Mesodermal cell (in vitro differentiated cells): ENCODE results near the gene PARS2.

ENCODE experiments used
- H3K27ac ChIP-seq: 2 replicates; pipeline ENCODE4 v1.7.0; 2013; ENCODE audit warnings: mild to moderate bottlenecking, low read depth, low read length, moderate library complexity; ENCODE audit not compliant: severe bottlenecking
- H3K36me3 ChIP-seq: 2 replicates; pipeline ENCODE4 v1.7.1; 2013; ENCODE audit warnings: mild to moderate bottlenecking, low read length, moderate library complexity; ENCODE audit not compliant: control insufficient read depth, insufficient read depth
- H3K4me1 ChIP-seq: one replicate; pipeline ENCODE4 v1.7.1; 2013; ENCODE audit warnings: mild to moderate bottlenecking, low read length; ENCODE audit not compliant: insufficient read depth, control insufficient read depth, poor library complexity, severe bottlenecking
- H3K4me3 ChIP-seq: 2 replicates; pipeline ENCODE4 v1.7.0; 2013; ENCODE audit warnings: low read length, control low read depth, mild to moderate bottlenecking; ENCODE audit not compliant: insufficient read depth, poor library complexity, severe bottlenecking; ENCODE audit errors: extremely low read depth
- H3K9me3 ChIP-seq: 2 replicates; pipeline ENCODE4 v1.7.1; 2013; ENCODE audit warnings: mild to moderate bottlenecking, low read length, moderate library complexity; ENCODE audit not compliant: control insufficient read depth
- WGBS, 2 experiments: methylation state at CpG; one replicate each; pipeline ENCODE4 v1.1.5; 2013; ENCODE audit warnings: missing lambda C conversion rate in 2 of 2; ENCODE audit not compliant: insufficient coverage in 2 of 2; 5-methylcytosine and 5-hydroxymethylcytosine counted together

Gene PARS2

GRCh38 chr1:54798206-54798605 lies 33.9 kb upstream of the PARS2 start:
- no peaks in the 10 kb centered on the region for H3K9me3 ChIP-seq

GRCh38 chr1:54796902-54797301 lies 32.6 kb upstream of the PARS2 start:
- Histone ChIP-seq H3K4me1 (peaks cover 12% of the 10 kb centered on the region), H3K4me3 (no peak overlapping the region), H3K27ac (no peak overlapping the region), H3K9me3 (no peaks in the 10 kb centered on the region), H3K36me3 (no peaks in the 10 kb centered on the region)
- 86 to 100% methylated on average over 1 to 2 of the region's 2 CpGs for WGBS, 2 experiments

More at GRCh38 chr1:54798206-54798605, 33.9 kb upstream of the PARS2 start:
- Histone ChIP-seq H3K4me1 (peaks cover 12% of the 10 kb centered on the region), H3K36me3 (no peaks in the 10 kb centered on the region), H3K27ac (no peak overlapping the region), H3K4me3 (no peak overlapping the region)
- WGBS, 2 experiments, result 80 to 86% methylated on average over 2 to 3 of the region's 3 CpGs

GRCh38 chr1:54795841-54796468 lies 31.6 kb upstream of the PARS2 start:
- H3K36me3 ChIP-seq, result no peaks in the 10 kb centered on the region
- no peaks in the 10 kb centered on the region for H3K9me3 ChIP-seq
- H3K27ac ChIP-seq, result no peak overlapping the region
- 92% methylated on average over 15 to 16 of the region's 18 CpGs for WGBS, 2 experiments
- no peak overlapping the region for H3K4me3 ChIP-seq
- peaks cover 12% of the 10 kb centered on the region for H3K4me1 ChIP-seq

GRCh38 chr1:54795356-54795665 lies 31.0 kb upstream of the PARS2 start:
- no peak overlapping the region for H3K27ac ChIP-seq
- H3K36me3 ChIP-seq, result no peaks in the 10 kb centered on the region
- peaks cover 12% of the 10 kb centered on the region for H3K4me1 ChIP-seq
- H3K4me3 ChIP-seq, result no peak overlapping the region
- H3K9me3 ChIP-seq, result no peaks in the 10 kb centered on the region
- 47 to 66% methylated on average over 1 to 3 of the region's 4 CpGs for WGBS, 2 experiments

GRCh38 chr1:54794451-54795355 lies 30.4 kb upstream of the PARS2 start:
- Histone ChIP-seq H3K4me3 (no peak overlapping the region), H3K9me3 (no peaks in the 10 kb centered on the region), H3K36me3 (no peaks in the 10 kb centered on the region), H3K4me1 (peaks cover 12% of the 10 kb centered on the region), H3K27ac (no peak overlapping the region)
- 69 to 75% methylated on average over 2 to 4 of the region's 4 CpGs for WGBS, 2 experiments

- Histone ChIP-seq H3K4me1 (peaks cover 12% of the 10 kb centered on the region), H3K9me3 (no peaks in the 10 kb centered on the region), H3K27ac (no peak overlapping the region), H3K36me3 (no peaks in the 10 kb centered on the region), H3K4me3 (no peak overlapping the region)
- 73% methylated on average over 4 to 6 of the region's 7 CpGs for WGBS, 2 experiments
Measured at GRCh38 chr1:54792686-54793282, 28.5 kb upstream of the PARS2 start.

GRCh38 chr1:54791880-54792522 lies 27.7 kb upstream of the PARS2 start:
- Histone ChIP-seq H3K27ac (no peak overlapping the region), H3K36me3 (no peaks in the 10 kb centered on the region)
- WGBS, 2 experiments, result 81 to 89% methylated on average over 9 to 10 of the region's 13 CpGs

GRCh38 chr1:54788459-54788858 lies 24.1 kb upstream of the PARS2 start:
- Histone ChIP-seq H3K36me3 (no peaks in the 10 kb centered on the region), H3K27ac (no peak overlapping the region), H3K4me3 (no peak overlapping the region), H3K9me3 (no peaks in the 10 kb centered on the region), H3K4me1 (no peaks in the 10 kb centered on the region)
- 60% methylated on average over 1 of the region's 5 CpGs; no CpG with 5 or more reads in 1 of the 2 experiments for WGBS, 2 experiments

More at GRCh38 chr1:54791880-54792522, 27.7 kb upstream of the PARS2 start:
- peaks cover 12% of the 10 kb centered on the region for H3K4me1 ChIP-seq
- H3K9me3 ChIP-seq, result no peaks in the 10 kb centered on the region
- H3K4me3 ChIP-seq, result no peak overlapping the region

- WGBS, 2 experiments, result 90 to 97% methylated on average over 3 to 8 of the region's 11 CpGs
- Histone ChIP-seq H3K9me3 (no peaks in the 10 kb centered on the region), H3K4me3 (no peak overlapping the region), H3K36me3 (no peaks in the 10 kb centered on the region), H3K4me1 (no peaks in the 10 kb centered on the region), H3K27ac (no peak overlapping the region)
Measured at GRCh38 chr1:54787604-54788003, 23.3 kb upstream of the PARS2 start.

GRCh38 chr1:54786778-54787177 lies 22.5 kb upstream of the PARS2 start:
- H3K27ac ChIP-seq, result no peak overlapping the region
- H3K36me3 ChIP-seq, result no peaks in the 10 kb centered on the region
- no peak overlapping the region for H3K4me3 ChIP-seq
- no peaks in the 10 kb centered on the region for H3K9me3 ChIP-seq
- 89 to 93% methylated on average over 4 to 8 of the region's 8 CpGs for WGBS, 2 experiments
- H3K4me1 ChIP-seq, result no peaks in the 10 kb centered on the region
